Measurements from ENCODE around the gene PNKP.

The PNKP gene

DNA sequence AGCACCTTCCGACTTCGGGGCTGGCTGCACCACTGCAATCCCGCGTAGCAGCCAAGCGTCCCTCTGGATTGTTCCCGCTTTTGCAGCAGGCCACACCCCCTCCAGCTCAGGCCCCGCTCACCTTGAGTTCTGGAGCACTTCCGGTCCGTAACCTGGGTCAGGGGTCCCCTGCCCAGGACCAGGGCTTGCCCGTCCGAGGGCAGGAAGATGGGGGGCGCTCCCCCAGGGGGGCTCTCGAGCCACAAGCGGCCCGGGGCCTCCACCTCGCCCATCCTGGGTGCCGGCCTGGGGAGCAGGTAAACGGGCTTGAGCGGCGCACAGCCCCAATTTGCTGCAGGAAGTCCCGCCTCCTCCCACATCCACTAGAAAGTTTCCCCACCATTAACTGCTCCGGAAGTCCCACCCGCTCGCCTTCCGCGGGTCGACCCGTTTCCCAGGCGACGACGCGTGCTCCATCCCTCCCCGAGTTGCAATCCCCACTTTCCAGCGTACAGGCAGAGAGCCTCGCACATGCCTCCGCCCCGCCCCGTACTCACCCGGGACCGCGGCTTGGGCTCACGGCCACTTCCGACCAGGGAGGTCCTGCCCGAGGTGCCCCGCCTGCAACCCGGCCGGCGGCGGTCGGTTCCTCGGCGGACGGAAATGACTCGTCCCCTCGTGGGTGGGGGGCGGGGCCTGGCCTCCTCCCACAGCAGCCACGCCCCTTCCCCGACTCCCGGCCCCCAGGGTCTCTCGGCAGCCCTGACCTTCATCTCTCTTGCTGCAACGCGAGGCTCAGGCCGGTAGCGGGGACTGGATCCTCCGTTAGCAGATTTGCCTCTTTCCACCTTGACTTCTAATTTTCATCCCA lies at the start of gene PNKP:
TSS of gene PNKP (minus strand) at position 644 of the 850 bp plus-strand sequence. CDS start at position 272, 372 bp downstream.
- peak within 1 kb of the TSS; percentile 87 for H3K9ac ChIP-seq (ENCODE audit: low read length)
- peaks cover 26% of the 10 kb centered on the region for H3K36me3 ChIP-seq (ENCODE audit: control insufficient read depth, insufficient read depth, low read length)
- no peaks in the 10 kb centered on the region for H3K27me3 ChIP-seq (ENCODE audit: control insufficient read depth, insufficient read depth, low read length)
- peaks cover 24% of the 10 kb centered on the region for H3K4me1 ChIP-seq (ENCODE audit: control insufficient read depth, insufficient read depth, low read length)
- H3K27ac ChIP-seq (ENCODE audit: low read depth, low read length): peak within 1 kb of the TSS; percentile 93
- no peaks in the 10 kb centered on the region for H3K9me3 ChIP-seq (ENCODE audit: control insufficient read depth, insufficient read depth, low read depth, low read length)
- H3K4me3 ChIP-seq (ENCODE audit: low read depth, low read length): peak within 1 kb of the TSS; percentile 97

DNA sequence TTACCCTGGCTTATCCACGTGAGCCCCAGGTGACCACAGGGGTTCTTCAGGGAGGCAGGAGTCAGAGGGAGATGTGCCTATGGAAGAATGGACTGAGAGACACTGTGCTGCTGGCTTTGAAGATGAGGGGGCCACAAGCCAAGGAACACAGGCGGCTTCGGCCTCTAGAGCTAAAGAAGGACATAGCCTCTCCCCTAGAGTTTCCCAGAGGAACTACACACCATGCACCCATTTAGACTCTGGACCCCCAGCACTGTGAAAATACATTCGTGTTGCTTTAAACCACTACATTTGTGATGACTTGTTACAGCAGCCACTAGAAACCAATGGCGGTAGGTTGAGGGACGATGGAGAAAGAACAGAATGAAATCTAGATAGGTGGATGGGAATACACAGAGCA lies 47.9 kb upstream of the PNKP start:
- H3K27ac ChIP-seq (ENCODE audit: low read depth, low read length): no peak overlapping the region
- peaks cover 74% of the 10 kb centered on the region for H3K36me3 ChIP-seq (ENCODE audit: control insufficient read depth, insufficient read depth, low read length)
- H3K27me3 ChIP-seq (ENCODE audit: control insufficient read depth, insufficient read depth, low read length): no peaks in the 10 kb centered on the region
- H3K9me3 ChIP-seq (ENCODE audit: control insufficient read depth, insufficient read depth, low read depth, low read length): peaks cover 7% of the 10 kb centered on the region; the same call in 1 of the 2 replicates
- H3K4me1 ChIP-seq (ENCODE audit: control insufficient read depth, insufficient read depth, low read length): peaks cover 3% of the 10 kb centered on the region; the same call in 1 of the 2 replicates
- H3K9ac ChIP-seq (ENCODE audit: low read length): no peak overlapping the region
- H3K4me3 ChIP-seq (ENCODE audit: low read depth, low read length): no peak overlapping the region

- no peak overlapping the region for H3K27ac ChIP-seq (ENCODE audit: low read depth, low read length)
- H3K9ac ChIP-seq (ENCODE audit: low read length): no peak overlapping the region
- peaks cover 85% of the 10 kb centered on the region for H3K36me3 ChIP-seq (ENCODE audit: control insufficient read depth, insufficient read depth, low read length)
- H3K4me3 ChIP-seq (ENCODE audit: low read depth, low read length): no peak overlapping the region
- peaks cover 7% of the 10 kb centered on the region; the same call in 1 of the 2 replicates for H3K9me3 ChIP-seq (ENCODE audit: control insufficient read depth, insufficient read depth, low read depth, low read length)
- no peaks in the 10 kb centered on the region for H3K27me3 ChIP-seq (ENCODE audit: control insufficient read depth, insufficient read depth, low read length)
- H3K4me1 ChIP-seq (ENCODE audit: control insufficient read depth, insufficient read depth, low read length): peaks cover 3% of the 10 kb centered on the region; the same call in 1 of the 2 replicates
These were observed 46.3 kb upstream of the PNKP start for GRCh38 chr19:49913720-49914119.

DNA sequence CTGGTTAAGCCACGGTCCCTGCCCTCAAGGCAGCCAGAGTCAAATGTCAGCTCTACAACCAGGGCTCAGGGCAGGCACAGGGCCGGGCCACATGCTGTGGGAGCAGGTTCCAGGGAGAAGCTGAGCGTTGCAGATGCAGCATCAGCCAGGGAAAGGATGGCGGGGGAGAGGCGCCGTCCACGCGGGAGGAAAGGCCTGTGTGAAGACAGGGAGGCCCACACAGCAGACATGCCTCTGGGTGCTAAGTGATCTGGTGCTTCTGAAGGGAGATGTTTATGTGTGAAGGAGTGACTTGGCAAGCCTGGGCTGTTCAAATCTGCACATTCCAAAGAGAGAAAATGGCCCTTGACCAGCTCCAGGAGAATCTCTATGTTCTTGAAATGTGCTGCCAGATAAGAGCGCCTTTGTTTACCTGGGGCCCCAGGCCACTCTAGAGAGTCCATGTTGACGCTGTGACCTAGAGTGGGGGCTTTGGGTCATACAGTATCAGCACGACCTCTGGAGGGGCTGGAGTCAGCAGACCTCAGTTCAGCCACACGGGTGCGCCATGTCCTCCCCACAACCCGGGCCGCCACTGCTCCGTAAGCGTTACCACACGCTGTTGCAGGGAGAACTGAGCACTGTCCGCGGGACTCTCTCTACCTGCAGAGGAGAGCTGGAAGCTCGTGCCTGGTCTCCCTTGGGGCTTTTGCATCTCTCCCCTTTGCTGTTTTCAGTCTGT lies 45.7 kb upstream of the PNKP start:
- no peak overlapping the region for H3K27ac ChIP-seq (ENCODE audit: low read depth, low read length)
- no peak overlapping the region for H3K9ac ChIP-seq (ENCODE audit: low read length)
- H3K36me3 ChIP-seq (ENCODE audit: control insufficient read depth, insufficient read depth, low read length): peaks cover 86% of the 10 kb centered on the region
- H3K4me1 ChIP-seq (ENCODE audit: control insufficient read depth, insufficient read depth, low read length): peaks cover 3% of the 10 kb centered on the region; the same call in 1 of the 2 replicates
- H3K4me3 ChIP-seq (ENCODE audit: low read depth, low read length): no peak overlapping the region
- no peaks in the 10 kb centered on the region for H3K27me3 ChIP-seq (ENCODE audit: control insufficient read depth, insufficient read depth, low read length)
- H3K9me3 ChIP-seq (ENCODE audit: control insufficient read depth, insufficient read depth, low read depth, low read length): peaks cover 7% of the 10 kb centered on the region; the same call in 1 of the 2 replicates

DNA sequence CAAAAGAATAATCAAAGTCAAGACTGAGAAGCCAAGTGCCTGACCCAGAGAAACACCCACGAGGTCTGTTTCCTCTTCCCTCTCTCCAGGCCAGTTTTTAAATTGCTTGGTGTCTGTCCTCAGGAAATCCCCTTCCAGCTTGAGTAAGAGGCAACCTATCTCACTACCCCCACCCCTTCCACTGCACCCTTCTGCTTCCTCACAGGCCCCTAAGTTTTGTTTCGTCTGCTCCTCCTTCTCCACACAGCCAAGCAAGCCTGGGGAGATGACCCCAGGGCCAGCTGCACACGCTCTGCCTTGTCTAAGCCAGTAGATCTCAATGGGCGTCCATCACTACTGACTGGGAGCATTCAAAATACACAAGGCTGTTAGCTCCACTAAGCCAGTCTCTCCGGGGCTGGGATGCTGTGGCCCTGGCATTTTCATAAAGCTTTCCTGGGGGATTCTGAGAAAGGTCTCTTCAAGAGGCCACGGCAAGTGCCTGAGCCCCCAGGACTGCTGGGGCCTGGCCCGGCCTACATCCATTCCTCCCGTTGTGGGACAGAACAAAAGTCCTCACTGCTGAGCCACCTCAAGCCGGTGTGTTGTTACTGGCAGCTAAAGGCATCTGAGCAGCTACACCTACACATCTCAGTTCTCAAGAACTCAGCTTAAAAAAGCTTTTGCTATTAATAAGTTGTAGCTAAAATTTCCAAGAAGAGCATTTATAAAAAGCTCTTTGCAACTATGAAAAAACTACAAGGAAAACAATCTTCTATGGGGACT lies 44.2 kb upstream of the PNKP start:
- no peak overlapping the region for H3K4me3 ChIP-seq (ENCODE audit: low read depth, low read length)
- peaks cover 86% of the 10 kb centered on the region for H3K36me3 ChIP-seq (ENCODE audit: control insufficient read depth, insufficient read depth, low read length)
- H3K4me1 ChIP-seq (ENCODE audit: control insufficient read depth, insufficient read depth, low read length): no peaks in the 10 kb centered on the region; the same call in 1 of the 2 replicates
- peaks cover 7% of the 10 kb centered on the region; the same call in 1 of the 2 replicates for H3K9me3 ChIP-seq (ENCODE audit: control insufficient read depth, insufficient read depth, low read depth, low read length)
- H3K9ac ChIP-seq (ENCODE audit: low read length): no peak overlapping the region
- no peaks in the 10 kb centered on the region for H3K27me3 ChIP-seq (ENCODE audit: control insufficient read depth, insufficient read depth, low read length)
- no peak overlapping the region for H3K27ac ChIP-seq (ENCODE audit: low read depth, low read length)

DNA sequence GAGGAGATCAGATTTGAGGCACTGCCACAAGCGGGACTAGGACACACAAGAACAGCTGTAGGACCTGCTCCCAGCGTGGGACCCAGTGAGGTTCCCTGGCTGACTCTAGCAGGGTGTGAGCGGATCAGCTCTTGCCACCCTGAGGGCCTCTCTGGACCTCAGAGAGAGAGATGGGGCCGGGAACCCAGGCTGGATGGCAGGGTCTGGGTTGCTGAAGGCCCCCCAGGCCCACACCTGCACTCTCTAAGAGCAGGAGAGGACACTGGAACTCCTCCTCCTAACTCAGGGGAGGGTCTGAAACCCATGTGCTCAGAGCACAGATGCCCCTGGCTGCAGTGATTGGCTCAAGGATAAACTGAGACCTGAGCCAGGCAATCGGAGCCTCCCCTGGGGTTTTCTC lies 42.8 kb upstream of the PNKP start:
- H3K36me3 ChIP-seq (ENCODE audit: control insufficient read depth, insufficient read depth, low read length): peaks cover 76% of the 10 kb centered on the region

DNA sequence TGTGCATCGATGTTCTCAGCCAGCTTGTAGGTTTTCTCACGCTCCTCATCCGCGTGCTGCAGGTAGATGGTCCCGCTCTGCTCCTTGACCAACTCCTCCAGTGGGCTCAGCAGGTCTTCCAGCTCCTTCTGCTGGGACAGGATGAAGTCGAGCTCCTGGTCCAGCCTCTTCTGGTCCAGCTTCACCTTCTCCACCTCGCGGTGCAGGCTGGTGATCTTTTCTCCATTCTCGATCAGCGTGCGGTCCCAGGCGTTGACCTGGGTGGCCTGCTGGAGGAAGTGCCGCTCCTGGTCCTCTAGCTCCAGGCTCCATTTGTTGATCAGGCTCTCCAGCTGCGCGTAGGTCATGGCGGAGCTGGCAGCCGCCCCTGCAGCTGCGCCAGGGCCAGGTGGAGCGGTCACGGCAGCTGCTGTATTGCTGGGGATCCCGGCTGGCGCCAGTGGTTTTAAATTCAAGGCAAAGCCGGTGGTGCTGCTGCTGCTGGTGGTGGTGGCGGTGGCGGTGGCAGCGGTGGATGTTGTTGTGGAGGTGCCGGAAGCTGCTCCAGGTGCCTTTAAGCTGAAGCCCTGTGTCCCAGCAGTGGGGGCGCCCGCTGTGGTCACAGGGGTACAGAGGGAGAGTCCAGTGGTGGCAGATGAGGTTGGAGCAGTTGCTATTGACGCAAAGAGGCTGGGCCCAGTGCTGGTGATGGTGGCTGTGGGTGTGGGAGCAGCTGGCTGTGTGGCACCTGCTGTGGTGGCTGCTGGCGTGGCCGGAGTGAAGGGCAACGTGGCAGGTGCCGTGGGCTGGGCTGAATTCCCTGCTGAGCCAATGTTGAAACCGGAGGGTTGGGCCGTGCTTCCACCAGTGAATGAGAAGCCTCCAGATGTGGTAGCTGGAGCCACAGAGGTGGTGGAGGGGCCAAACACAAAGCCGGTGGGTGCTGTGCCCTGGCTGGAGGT lies 41.4 kb upstream of the PNKP start:
- no peak overlapping the region for H3K27ac ChIP-seq (ENCODE audit: low read depth, low read length)
- H3K27me3 ChIP-seq (ENCODE audit: control insufficient read depth, insufficient read depth, low read length): no peaks in the 10 kb centered on the region
- no peaks in the 10 kb centered on the region for H3K9me3 ChIP-seq (ENCODE audit: control insufficient read depth, insufficient read depth, low read depth, low read length)
- H3K4me3 ChIP-seq (ENCODE audit: low read depth, low read length): no peak overlapping the region
- H3K9ac ChIP-seq (ENCODE audit: low read length): no peak overlapping the region
- peaks cover 63% of the 10 kb centered on the region for H3K36me3 ChIP-seq (ENCODE audit: control insufficient read depth, insufficient read depth, low read length)
- no peaks in the 10 kb centered on the region; the same call in 1 of the 2 replicates for H3K4me1 ChIP-seq (ENCODE audit: control insufficient read depth, insufficient read depth, low read length)

More for the DNA sequence above, 42.8 kb upstream of the PNKP start:
- Histone ChIP-seq H3K27ac (ENCODE audit: low read depth, low read length) (no peak overlapping the region), H3K9me3 (ENCODE audit: control insufficient read depth, insufficient read depth, low read depth, low read length) (0 out of 2 replicates have a peak, but pooled peaks cover under 1% of the 10 kb centered on the region), H3K4me1 (ENCODE audit: control insufficient read depth, insufficient read depth, low read length) (no peaks in the 10 kb centered on the region; the same call in 1 of the 2 replicates), H3K4me3 (ENCODE audit: low read depth, low read length) (no peak overlapping the region), H3K9ac (ENCODE audit: low read length) (no peak overlapping the region), H3K27me3 (ENCODE audit: control insufficient read depth, insufficient read depth, low read length) (no peaks in the 10 kb centered on the region)

DNA sequence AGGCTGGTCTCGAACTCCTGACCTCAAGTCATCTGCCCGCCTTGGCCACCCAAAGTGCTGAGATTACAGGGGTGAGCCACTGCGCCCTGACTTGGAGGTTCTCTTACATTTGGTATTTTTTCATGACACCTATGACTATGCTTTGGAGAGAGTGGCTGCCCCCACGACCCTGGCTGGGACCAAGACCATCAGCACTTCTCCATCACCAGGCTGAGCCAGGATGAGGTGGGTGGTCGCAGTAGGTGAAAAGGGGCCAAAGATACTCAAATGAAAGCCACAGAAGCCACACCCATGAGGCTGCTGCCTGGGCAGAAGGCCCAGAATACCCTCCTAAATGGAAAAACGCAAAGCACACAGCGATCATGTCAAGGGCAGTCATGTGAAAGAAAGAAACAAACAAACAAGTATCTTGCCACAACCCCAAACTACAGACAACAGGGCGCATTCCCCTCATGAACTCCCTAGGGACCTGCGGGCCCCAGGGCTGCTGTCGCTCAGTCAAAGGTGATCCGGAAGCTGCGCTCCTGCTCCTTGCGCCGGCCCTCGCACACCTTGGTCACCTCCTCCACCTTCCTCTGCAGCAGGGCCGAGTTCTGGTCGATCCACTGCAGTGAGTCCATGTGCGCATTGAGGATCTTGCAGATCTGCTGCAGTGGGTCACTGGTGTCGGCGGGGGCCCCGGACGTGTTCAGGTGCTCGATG lies 40.5 kb upstream of the PNKP start:
- H3K9ac ChIP-seq (ENCODE audit: low read length): no peak overlapping the region
- H3K9me3 ChIP-seq (ENCODE audit: control insufficient read depth, insufficient read depth, low read depth, low read length): no peaks in the 10 kb centered on the region
- H3K27ac ChIP-seq (ENCODE audit: low read depth, low read length): no peak overlapping the region
- no peaks in the 10 kb centered on the region; the same call in 1 of the 2 replicates for H3K4me1 ChIP-seq (ENCODE audit: control insufficient read depth, insufficient read depth, low read length)
- no peaks in the 10 kb centered on the region for H3K27me3 ChIP-seq (ENCODE audit: control insufficient read depth, insufficient read depth, low read length)
- no peak overlapping the region for H3K4me3 ChIP-seq (ENCODE audit: low read depth, low read length)
- peaks cover 55% of the 10 kb centered on the region for H3K36me3 ChIP-seq (ENCODE audit: control insufficient read depth, insufficient read depth, low read length)

GRCh38 chr19:49906879-49907564 lies 39.6 kb upstream of the PNKP start:
- no peaks in the 10 kb centered on the region for H3K9me3 ChIP-seq (ENCODE audit: control insufficient read depth, insufficient read depth, low read depth, low read length)
- H3K4me3 ChIP-seq (ENCODE audit: low read depth, low read length): no peak overlapping the region
- peaks cover 48% of the 10 kb centered on the region for H3K36me3 ChIP-seq (ENCODE audit: control insufficient read depth, insufficient read depth, low read length)
- H3K9ac ChIP-seq (ENCODE audit: low read length): no peak overlapping the region
- H3K4me1 ChIP-seq (ENCODE audit: control insufficient read depth, insufficient read depth, low read length): no peaks in the 10 kb centered on the region; the same call in 1 of the 2 replicates
- no peaks in the 10 kb centered on the region for H3K27me3 ChIP-seq (ENCODE audit: control insufficient read depth, insufficient read depth, low read length)
- no peak overlapping the region for H3K27ac ChIP-seq (ENCODE audit: low read depth, low read length)
